ENCODE data around the gene TXNDC12. TPM values are rescaled to one million over a fixed set of nuclear protein-coding genes. Genes with fewer than 3 reads are reported as not detected.
"Not testable (repeated sequence)": the region's sequence is repeated elsewhere in the genome, so short reads cannot be mapped to it uniquely, and the experiment has no call there.

TXNDC12 gene
- total RNA-seq, 3 donors from 2014 or later = 32.8 to 60.1 (median 53.8) TPM

DNA sequence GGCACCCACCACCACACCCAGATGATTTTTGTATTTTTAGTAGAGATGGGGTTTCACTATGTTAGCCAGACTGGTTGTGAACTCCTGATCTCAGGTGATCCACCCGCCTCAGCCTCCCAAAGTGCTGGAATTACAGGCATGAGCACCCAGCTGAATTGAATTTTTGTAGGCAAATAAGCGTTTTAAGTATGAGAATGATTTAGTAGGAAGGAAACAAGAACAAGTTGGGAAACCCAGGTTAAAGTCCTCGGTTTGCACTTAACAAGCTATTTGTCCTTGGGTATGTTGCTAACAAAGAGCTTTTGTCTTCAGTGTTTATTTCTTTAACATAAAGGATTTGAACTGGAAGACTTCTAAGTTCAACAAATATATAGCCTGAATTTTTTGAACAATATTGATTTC is 25.0 kb upstream of the TXNDC12 start:
- H3K9me3 ChIP-seq = no peaks in the 10 kb centered on the region
- ATAC-seq (peak; percentile 85), DNase-seq (peak in 1 of 3 donors; percentile 50)
- H3K36me3 ChIP-seq (ENCODE audit: low read depth) = no peaks in the 10 kb centered on the region
- TF ChIP-seq, protein P1, sequence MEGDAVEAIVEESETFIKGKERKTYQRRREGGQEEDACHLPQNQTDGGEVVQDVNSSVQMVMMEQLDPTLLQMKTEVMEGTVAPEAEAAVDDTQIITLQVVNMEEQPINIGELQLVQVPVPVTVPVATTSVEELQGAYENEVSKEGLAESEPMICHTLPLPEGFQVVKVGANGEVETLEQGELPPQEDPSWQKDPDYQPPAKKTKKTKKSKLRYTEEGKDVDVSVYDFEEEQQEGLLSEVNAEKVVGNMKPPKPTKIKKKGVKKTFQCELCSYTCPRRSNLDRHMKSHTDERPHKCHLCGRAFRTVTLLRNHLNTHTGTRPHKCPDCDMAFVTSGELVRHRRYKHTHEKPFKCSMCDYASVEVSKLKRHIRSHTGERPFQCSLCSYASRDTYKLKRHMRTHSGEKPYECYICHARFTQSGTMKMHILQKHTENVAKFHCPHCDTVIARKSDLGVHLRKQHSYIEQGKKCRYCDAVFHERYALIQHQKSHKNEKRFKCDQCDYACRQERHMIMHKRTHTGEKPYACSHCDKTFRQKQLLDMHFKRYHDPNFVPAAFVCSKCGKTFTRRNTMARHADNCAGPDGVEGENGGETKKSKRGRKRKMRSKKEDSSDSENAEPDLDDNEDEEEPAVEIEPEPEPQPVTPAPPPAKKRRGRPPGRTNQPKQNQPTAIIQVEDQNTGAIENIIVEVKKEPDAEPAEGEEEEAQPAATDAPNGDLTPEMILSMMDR (IDR thresholded peaks at IDR 0.05) = no peak
- H3K4me3 ChIP-seq = no peak overlapping the region
- peaks cover 4% of the 10 kb centered on the region for H3K4me1 ChIP-seq (ENCODE audit: low read depth)
- intact Hi-C loops (cut with DNase I, micrococcal nuclease) = no loop called here

DNA sequence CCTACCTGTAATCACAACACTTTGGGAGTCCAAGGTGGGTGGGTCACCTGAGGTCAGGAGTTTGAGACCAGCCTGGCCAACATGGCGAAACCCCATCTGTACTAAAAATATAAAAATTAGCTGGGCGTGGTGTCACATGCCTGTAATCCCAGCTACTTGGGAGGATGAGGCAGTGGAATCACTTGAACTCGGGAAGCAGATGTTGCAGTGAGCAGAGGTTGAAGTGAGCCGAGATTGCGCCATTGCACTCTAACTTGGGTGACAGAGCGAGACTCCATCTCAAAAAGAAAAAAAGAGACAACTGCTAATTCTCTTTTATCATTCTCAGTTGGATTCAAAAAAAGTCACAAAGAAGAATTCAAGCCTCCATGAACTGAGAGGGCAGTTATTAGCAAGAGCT is 22.3 kb upstream of the TXNDC12 start:
- H3K4me1 ChIP-seq (ENCODE audit: low read depth); H3K9me3 ChIP-seq; H3K36me3 ChIP-seq (ENCODE audit: low read depth); H3K4me3 ChIP-seq; DNase-seq; ATAC-seq; intact Hi-C loops (cut with DNase I, micrococcal nuclease): not testable (repeated sequence)

- DNase-seq = no peak
- H3K4me3 ChIP-seq = no peak overlapping the region
Observed at GRCh38 chr1:52072291-52072690, 17.3 kb upstream of the TXNDC12 start.

DNA sequence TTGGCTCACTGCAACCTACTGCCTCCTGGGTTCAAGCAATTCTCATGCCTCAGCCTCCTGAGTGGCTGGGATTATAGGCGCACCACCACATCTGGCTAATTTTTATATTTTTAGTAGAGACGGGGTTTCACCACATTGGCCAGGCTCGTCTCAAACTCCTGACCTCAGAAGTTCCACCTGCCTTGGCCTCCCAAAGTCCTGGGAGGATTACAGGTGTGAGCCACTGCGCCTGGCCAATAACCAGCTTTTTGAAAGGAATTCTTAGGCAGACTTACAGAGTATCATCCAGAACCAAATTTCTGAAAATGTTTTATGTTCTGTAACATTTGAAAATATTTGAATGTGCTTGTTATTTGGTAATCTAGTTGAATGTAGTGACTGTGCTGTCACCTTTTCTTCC is 15.7 kb upstream of the TXNDC12 start:
- no peak for DNase-seq
- intact Hi-C loops (cut with DNase I, micrococcal nuclease) = no loop called here
- peaks cover 10% of the 10 kb centered on the region for H3K36me3 ChIP-seq (ENCODE audit: low read depth)
- H3K4me1 ChIP-seq (ENCODE audit: low read depth) = peaks cover 13% of the 10 kb centered on the region
- no peak overlapping the region for H3K4me3 ChIP-seq
- no peaks in the 10 kb centered on the region for H3K9me3 ChIP-seq
- TF ChIP-seq, protein P1 (IDR thresholded peaks at IDR 0.05) = no peak
- ATAC-seq = no peak

More at GRCh38 chr1:52072291-52072690, 17.3 kb upstream of the TXNDC12 start:
- H3K4me1 ChIP-seq (ENCODE audit: low read depth) = peaks cover 13% of the 10 kb centered on the region
- peaks cover 5% of the 10 kb centered on the region for H3K36me3 ChIP-seq (ENCODE audit: low read depth)
- intact Hi-C loops (cut with DNase I, micrococcal nuclease) = no loop called here
- no peak for ATAC-seq
- TF ChIP-seq, protein P1 (IDR thresholded peaks at IDR 0.05) = no peak
- no peaks in the 10 kb centered on the region for H3K9me3 ChIP-seq

DNA sequence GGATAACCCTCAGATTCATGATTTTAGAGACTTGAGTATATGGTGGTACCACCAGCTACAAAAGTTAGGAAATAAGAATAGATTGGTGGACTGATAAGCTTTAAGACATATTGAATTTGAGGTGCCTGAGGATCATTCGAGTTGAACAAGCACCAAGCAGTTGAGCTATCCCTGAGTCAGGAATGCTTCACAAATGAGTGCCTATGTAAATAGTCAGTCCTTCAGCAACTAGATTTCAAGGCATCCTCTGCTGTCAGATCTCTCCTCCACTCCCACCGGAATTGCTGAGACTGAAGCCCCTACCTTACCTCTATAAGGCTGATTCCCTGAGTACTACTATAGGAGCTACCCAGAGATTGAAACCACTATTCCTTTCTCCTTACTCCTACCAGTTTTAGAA is 8.2 kb upstream of the TXNDC12 start:
- DNase-seq (no peak), ATAC-seq (no peak)
- Histone ChIP-seq H3K36me3 (ENCODE audit: low read depth) (peaks cover 10% of the 10 kb centered on the region), H3K4me3 (no peak overlapping the region), H3K4me1 (ENCODE audit: low read depth) (peaks cover under 1% of the 10 kb centered on the region), H3K9me3 (no peaks in the 10 kb centered on the region)
- TF ChIP-seq, protein P1 (IDR thresholded peaks at IDR 0.05) = no peak
- intact Hi-C loops (cut with DNase I, micrococcal nuclease) = no loop called here

DNA sequence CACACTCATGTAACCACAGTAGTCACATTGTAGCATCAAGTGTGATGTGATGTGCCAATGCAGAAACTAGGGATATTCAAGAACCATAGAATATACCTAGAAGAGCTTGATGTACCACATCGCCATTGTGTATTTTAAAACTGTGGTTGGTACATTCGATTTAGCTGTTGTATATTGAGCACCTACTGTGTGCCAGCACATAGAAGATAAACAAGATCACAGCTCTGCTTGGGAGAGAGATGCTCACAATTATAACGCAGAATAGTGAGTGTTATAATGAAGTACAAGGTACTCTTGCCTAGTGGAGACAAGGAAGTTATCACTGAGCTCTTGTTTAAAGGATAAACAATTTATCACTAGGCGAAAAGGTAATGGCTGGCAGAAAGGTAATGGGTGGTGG is 5.8 kb upstream of the TXNDC12 start:
- H3K4me3 ChIP-seq = no peak overlapping the region
- DNase-seq = no peak
- ATAC-seq = no peak
- no peaks in the 10 kb centered on the region for H3K36me3 ChIP-seq (ENCODE audit: low read depth)
- peaks cover 10% of the 10 kb centered on the region for H3K4me1 ChIP-seq (ENCODE audit: low read depth)
- H3K9me3 ChIP-seq = no peaks in the 10 kb centered on the region
- intact Hi-C loops (cut with DNase I, micrococcal nuclease) = no loop called here
- TF ChIP-seq, protein P1 (IDR thresholded peaks at IDR 0.05) = no peak

Data from mucosa of descending colon (tissue), 3 donors.